Subcutaneous abdominal adipose tissue (tissue), 5 donors: Measurements from ENCODE around the gene HS6ST2.
"Not testable (repeated sequence)": the region's sequence is repeated elsewhere in the genome, so short reads cannot be mapped to it uniquely, and the experiment has no call there.

Source experiments
- H3K27ac ChIP-seq: one replicate; pipeline ENCODE4 v1.7.0; 2013; ENCODE audit warnings: low read depth, mild to moderate bottlenecking, inconsistent platforms, low read length, moderate library complexity
- H3K27me3 ChIP-seq, 5 donors: one replicate each; pipeline ENCODE4 v1.7.0; 2013; ENCODE audit warnings: low read length in 5 of 5, inconsistent platforms in 1 of 5; ENCODE audit not compliant: control insufficient read depth in 5 of 5, insufficient read depth in 4 of 5
- H3K36me3 ChIP-seq, 5 donors: one replicate each; pipeline ENCODE4 v1.7.0; 2013; ENCODE audit warnings: low read length in 5 of 5; ENCODE audit not compliant: control insufficient read depth in 5 of 5, insufficient read depth in 5 of 5
- H3K4me1 ChIP-seq, 5 donors: one replicate each; pipeline ENCODE4 v1.7.0; 2013; ENCODE audit warnings: low read length in 5 of 5, mild to moderate bottlenecking in 3 of 5, moderate library complexity in 1 of 5; ENCODE audit not compliant: control insufficient read depth in 5 of 5, insufficient read depth in 5 of 5
- H3K4me3 ChIP-seq, 5 donors: one replicate each; pipeline ENCODE4 v1.7.0; 2013; ENCODE audit warnings: low read length in 5 of 5, low read depth in 1 of 5
- H3K9ac ChIP-seq, 5 donors: one replicate each; pipeline ENCODE4 v1.7.0; 2013; ENCODE audit warnings: low read length in 5 of 5, mild to moderate bottlenecking in 4 of 5, moderate library complexity in 3 of 5
- H3K9me3 ChIP-seq, 5 donors: one replicate each; pipeline ENCODE4 v1.7.0; 2013; ENCODE audit warnings: low read length in 5 of 5; ENCODE audit not compliant: control insufficient read depth in 5 of 5
- donor health status: healthy.
- donor health status: healthy.
- donor health status: healthy.
- donor health status: healthy.
- donor health status: healthy.

HS6ST2 gene

DNA sequence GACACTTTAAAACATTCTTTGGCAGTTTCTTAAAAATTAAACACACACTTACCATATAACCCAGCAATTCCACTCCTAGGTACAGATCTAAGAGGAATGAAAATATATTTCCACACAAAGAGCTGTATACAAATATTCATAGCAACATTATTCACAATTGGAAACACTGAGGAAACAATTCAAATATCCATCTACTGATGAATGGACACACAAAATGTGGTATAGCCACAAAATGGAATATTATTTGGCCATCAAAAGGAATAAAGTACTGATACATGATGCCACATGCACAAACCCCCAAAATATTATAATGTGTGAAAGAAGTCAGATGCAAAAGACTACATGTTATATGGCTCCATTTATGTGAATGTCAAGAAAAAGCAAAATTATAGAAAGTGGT lies 70.9 kb downstream of the HS6ST2 start:
- Histone ChIP-seq H3K9me3 (peaks cover 0 to 14% (median 3%) of the 10 kb centered on the region in 5 donors), H3K4me1 (no peaks in the 10 kb centered on the region), H3K4me3 (no peak overlapping the region), H3K27me3 (peaks cover 0 to 7% (median 0%) of the 10 kb centered on the region in 5 donors), H3K27ac (no peak overlapping the region), H3K9ac (no peak overlapping the region), H3K36me3 (no peaks in the 10 kb centered on the region)

DNA sequence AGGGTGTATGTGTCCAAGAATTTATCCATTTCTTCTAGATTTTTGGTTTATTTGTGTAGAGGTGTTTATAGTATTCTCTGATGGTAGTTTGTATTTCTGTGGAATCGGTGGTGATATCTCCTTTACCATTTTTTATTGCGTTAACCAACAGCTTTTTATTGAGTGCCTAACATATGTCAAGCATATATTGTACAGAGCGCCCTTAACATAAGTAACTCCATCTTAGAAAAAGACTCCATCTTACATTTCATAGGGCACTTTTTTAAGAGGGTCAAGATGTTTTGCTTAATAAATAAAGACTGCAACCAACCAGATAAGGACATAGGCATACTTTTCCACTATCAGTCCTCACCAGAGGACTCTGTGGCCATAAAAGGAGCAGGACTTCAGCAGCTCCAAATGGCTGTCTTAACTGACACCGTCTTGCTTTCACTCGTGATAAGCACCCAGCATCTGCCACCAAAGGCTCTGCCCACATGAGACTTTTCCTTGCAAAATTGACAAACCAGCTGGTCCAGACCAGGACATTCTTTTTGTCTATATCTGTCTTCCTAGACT lies 75.0 kb downstream of the HS6ST2 start:
- Histone ChIP-seq H3K27ac (no peak overlapping the region), H3K9me3 (peaks cover 0 to 8% (median 3%) of the 10 kb centered on the region in 5 donors), H3K27me3 (peaks cover 0 to 7% (median 0%) of the 10 kb centered on the region in 5 donors), H3K4me3 (no peak overlapping the region), H3K4me1 (no peaks in the 10 kb centered on the region), H3K9ac (no peak overlapping the region), H3K36me3 (no peaks in the 10 kb centered on the region)

DNA sequence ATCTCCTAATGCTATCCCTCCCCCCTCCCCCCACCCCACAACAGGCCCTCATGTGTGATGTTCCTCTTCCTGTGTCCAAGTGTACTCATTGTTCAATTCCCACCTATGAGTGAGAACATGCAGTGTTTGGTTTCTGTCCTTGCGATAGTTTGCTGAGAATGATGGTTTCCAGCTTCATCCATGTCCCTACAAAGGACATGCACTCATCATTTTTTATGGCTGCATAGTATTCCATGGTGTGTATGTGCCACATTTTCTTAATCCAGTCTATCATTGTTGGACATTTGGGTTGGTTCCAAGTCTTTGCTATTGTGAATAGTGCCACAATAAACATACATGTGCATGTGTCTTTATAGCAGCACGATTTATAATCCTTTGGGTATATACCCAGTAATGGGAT lies 77.7 kb downstream of the HS6ST2 start:
- not testable (repeated sequence) for H3K36me3 ChIP-seq, H3K4me1 ChIP-seq, H3K27ac ChIP-seq, H3K4me3 ChIP-seq, H3K9me3 ChIP-seq, H3K27me3 ChIP-seq, H3K9ac ChIP-seq

DNA sequence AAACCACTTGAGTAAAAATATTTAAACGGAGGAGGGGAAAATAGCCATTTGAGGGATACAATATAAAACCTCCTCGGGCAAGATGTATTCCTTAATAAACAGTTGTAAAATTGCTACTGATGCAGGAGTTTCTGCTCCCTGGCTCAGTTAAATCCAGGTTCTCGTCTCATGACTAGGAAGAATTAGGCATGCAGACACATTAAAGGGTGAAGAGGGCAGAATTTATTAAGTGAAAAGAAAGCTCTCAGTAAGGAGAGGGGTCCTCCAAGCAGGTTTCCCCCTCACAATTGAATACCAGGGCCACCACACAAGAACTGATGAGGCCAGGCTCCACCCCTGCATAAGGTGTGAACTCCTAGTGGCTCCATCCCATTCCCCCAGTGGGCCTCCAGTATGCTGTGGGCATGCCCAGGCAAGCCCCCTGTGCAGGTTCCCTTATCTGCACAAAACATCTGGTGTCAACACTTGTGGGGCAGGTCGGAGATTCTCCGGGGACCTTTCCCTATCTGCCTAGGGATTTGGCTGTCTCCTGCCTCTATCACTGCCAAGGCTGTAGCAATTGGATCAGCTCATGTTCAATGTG lies 80.4 kb downstream of the HS6ST2 start:
- no peak overlapping the region for H3K9ac ChIP-seq

DNA sequence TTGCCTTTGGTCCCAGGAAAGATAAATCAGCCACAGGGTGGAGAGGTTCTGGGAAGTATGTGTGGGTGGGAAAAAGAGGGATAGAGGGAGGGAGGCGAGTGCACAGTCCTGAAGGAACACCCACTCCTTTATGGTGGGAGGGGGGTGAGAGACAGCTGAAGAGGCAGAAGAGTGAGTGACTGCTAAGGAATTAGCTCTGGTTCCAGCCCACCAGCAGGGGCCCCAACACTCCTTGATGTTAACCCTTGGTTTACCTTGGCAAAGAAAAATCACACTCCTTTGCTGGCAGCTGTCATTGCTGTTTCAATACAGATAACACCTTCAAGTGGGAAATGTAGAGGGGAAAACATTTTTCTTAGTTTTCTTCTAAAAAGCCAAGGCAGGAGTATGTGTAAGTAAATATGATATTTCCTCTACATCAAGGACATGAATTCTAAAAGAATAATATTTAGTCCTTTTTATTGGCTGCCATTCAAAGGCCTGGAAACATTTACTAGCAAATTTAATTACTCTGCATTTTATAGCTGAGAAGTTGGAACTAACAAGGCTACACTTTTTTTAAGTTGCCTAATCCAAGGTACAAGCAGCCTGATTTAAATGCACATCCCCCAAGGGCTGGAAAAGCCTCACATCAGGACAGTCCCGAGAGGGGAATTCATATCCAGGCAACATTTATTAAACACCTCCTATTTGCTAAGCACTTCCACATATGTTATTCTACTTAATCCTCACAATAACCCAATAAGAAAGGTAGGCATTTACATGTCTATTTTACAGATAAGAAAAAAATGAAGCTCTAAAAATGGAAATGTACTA lies 81.7 kb downstream of the HS6ST2 start:
- Histone ChIP-seq H3K36me3 (no peaks in the 10 kb centered on the region), H3K4me1 (no peaks in the 10 kb centered on the region), H3K4me3 (no peak overlapping the region), H3K9ac (no peak overlapping the region), H3K27ac (no peak overlapping the region), H3K9me3 (peaks cover 0 to 5% (median 0%) of the 10 kb centered on the region in 5 donors), H3K27me3 (peaks cover 0 to 7% (median 0%) of the 10 kb centered on the region in 5 donors)

More for the DNA sequence above, 80.4 kb downstream of the HS6ST2 start:
- Histone ChIP-seq H3K4me1 (no peaks in the 10 kb centered on the region), H3K27ac (no peak overlapping the region), H3K27me3 (peaks cover 0 to 7% (median 0%) of the 10 kb centered on the region in 5 donors), H3K36me3 (no peaks in the 10 kb centered on the region), H3K4me3 (no peak overlapping the region), H3K9me3 (no peaks in the 10 kb centered on the region)

DNA sequence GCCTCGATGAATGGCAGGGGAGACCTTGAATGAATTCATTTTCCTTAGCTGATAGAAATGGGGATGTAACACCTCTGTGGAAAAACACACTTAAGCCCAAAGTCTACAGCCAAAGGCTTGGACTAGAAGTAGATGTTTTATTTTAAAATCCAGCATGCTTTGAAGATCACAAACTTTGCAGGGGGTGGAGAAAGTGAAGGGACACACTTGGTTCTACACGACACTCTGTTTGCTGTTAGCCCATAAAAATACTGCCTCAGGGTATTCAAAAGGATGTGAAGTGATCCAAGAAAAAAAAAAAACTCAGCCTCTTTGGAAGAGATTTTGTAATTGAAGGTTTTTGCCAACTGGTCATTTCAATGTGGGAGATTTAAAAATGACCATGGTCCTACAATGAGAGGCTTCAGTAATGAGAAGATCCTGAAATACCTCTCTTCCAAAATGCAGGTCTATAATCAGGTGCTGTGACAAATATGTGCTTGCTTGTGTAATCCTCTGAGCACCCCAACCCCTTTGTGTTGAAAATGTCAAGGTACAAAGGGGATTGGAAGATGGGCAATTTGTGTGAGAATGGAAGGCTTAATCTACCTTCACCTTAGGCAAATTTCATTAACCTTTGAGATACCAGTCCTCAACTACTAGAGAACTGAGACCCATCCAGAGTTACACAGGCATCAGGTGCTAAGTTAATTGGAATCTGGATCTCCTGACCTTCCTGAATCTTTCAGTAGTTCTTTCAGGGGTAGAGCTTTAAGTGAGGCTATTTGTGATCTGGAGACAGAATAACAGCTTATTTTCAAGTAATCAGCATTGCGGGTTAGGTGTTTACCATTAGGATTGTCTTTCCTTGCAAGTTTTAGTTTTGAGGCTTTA lies 82.5 kb downstream of the HS6ST2 start:
- Histone ChIP-seq H3K36me3 (no peaks in the 10 kb centered on the region), H3K27me3 (peaks cover 0 to 7% (median 0%) of the 10 kb centered on the region in 5 donors), H3K4me3 (no peak overlapping the region), H3K9me3 (peaks cover 0 to 5% (median 0%) of the 10 kb centered on the region in 5 donors), H3K4me1 (no peaks in the 10 kb centered on the region), H3K27ac (no peak overlapping the region), H3K9ac (no peak overlapping the region)

DNA sequence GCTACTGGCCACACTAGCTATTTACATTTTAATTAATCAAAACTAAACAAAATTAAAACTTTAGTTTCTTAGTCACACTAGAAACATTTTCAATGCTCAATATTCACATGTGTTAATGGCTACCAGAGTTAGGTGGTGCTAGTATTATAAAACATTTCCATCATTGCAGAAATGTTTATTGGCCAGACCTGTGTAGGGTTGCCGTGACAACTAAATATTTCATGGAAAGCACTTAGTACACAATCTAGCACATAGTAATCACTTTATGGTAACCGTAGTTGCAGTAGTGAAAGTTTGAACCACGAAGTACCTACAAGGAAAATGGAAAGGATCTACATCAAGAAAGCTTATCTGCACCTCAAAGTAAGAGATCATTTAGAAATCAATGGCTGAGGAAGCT lies 95.9 kb downstream of the HS6ST2 start:
- H3K4me3 ChIP-seq = no peak overlapping the region
- H3K9me3 ChIP-seq = no peaks in the 10 kb centered on the region
- H3K36me3 ChIP-seq = no peaks in the 10 kb centered on the region
- H3K9ac ChIP-seq = no peak overlapping the region
- peaks cover 0 to 4% (median 2%) of the 10 kb centered on the region in 5 donors for H3K27me3 ChIP-seq
- H3K4me1 ChIP-seq = no peaks in the 10 kb centered on the region
- H3K27ac ChIP-seq = no peak overlapping the region

DNA sequence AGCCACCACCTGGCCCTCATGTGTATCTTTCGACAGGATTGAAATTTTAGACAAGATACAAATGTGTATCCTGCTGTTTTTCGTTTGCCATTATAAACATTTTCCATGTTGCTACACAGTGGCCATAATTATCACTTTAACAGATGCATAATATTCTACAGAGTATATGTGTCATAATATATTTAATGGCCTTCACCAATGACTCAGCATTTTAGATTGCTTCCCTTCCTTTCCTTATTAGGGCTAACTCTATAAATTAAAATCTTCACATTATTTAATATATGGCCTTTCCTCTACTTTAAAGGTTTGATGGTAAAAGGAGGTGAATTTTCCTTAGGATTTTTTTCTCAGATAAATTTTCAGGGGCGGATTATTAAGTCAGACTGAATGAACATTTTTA lies 97.4 kb downstream of the HS6ST2 start:
- Histone ChIP-seq H3K4me3 (no peak overlapping the region), H3K9me3 (no peaks in the 10 kb centered on the region), H3K9ac (no peak overlapping the region), H3K36me3 (no peaks in the 10 kb centered on the region), H3K27me3 (peaks cover 0 to 4% (median 2%) of the 10 kb centered on the region in 5 donors), H3K4me1 (no peaks in the 10 kb centered on the region), H3K27ac (no peak overlapping the region)

DNA sequence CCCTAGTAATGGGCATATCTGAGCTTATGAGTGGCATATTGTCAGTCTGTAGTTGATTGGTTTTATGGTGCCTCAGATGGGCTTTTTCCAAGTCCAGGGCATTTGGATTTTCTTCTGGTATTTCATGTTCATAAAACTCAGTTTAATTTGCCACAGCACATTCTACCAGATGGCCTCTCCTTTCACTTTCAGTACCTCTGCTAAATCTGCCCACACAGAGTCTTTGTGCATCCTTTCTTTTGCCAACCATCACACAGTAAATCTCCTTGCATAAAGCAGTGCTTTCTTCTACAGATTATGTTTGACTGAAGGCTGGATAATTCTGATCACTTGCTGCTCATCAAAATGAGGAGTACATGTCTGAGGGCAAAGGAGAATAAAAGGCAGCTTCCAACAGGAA lies 98.2 kb downstream of the HS6ST2 start:
- H3K9ac ChIP-seq = no peak overlapping the region
- no peaks in the 10 kb centered on the region for H3K36me3 ChIP-seq
- no peaks in the 10 kb centered on the region for H3K9me3 ChIP-seq
- H3K4me3 ChIP-seq = no peak overlapping the region
- H3K27ac ChIP-seq = no peak overlapping the region
- peaks cover 0 to 4% (median 2%) of the 10 kb centered on the region in 5 donors for H3K27me3 ChIP-seq
- no peaks in the 10 kb centered on the region for H3K4me1 ChIP-seq
